ENCODE results near the gene RAD51B.

Gene RAD51B

GRCh38 chr14:68526512-68527091 is 707.0 kb downstream of the RAD51B start:
- H2BK120ac ChIP-seq (ENCODE audit: low read depth, low read length): no peak overlapping the region
- H3K36me3 ChIP-seq (ENCODE audit: control insufficient read depth, insufficient read depth, low read length): no peaks in the 10 kb centered on the region
- no peak overlapping the region for H4K8ac ChIP-seq (ENCODE audit: low read depth, low read length)
- peaks cover 1% of the 10 kb centered on the region for H3K4me1 ChIP-seq (ENCODE audit: control insufficient read depth, low read depth, low read length)
- H3K27ac ChIP-seq (ENCODE audit: low read depth, low read length): no peak overlapping the region
- H3K27me3 ChIP-seq (ENCODE audit: insufficient read depth, low read length, poor library complexity): no peaks in the 10 kb centered on the region
- H3K4me2 ChIP-seq (ENCODE audit: low read length): no peak overlapping the region
- no peak overlapping the region for H3K4me3 ChIP-seq (ENCODE audit: low read length)
- H2AK5ac ChIP-seq (ENCODE audit: low read length): no peak overlapping the region
- no peak overlapping the region for H3K23ac ChIP-seq (ENCODE audit: low read length)
- H3K18ac ChIP-seq (ENCODE audit: low read length): no peak overlapping the region
- H3K9ac ChIP-seq (ENCODE audit: low read length): no peak overlapping the region
- H2BK5ac ChIP-seq (ENCODE audit: low read length): no peak overlapping the region
- no CpG with 5 or more reads among the region's 8 CpGs for WGBS (ENCODE audit: extremely low coverage, insufficient coverage, low lambda C conversion rate)
- H3K79me2 ChIP-seq (ENCODE audit: control insufficient read depth, insufficient read depth, low read length): no peaks in the 10 kb centered on the region
- peak overlapping the region; percentile 10 for H3K56ac ChIP-seq (ENCODE audit: low read length)
- H4K5ac ChIP-seq (ENCODE audit: low read length): no peak overlapping the region
- no peak overlapping the region for H2BK15ac ChIP-seq (replicated peaks; ENCODE audit: low read depth)
- H3K79me1 ChIP-seq (ENCODE audit: low read length): no peaks in the 10 kb centered on the region
- no peak for DNase-seq
- H3K4ac ChIP-seq (ENCODE audit: low read depth, low read length): no peak overlapping the region

- Histone ChIP-seq H3K23ac (ENCODE audit: low read length) (no peak overlapping the region), H3K36me3 (ENCODE audit: control insufficient read depth, insufficient read depth, low read length) (no peaks in the 10 kb centered on the region), H2BK5ac (ENCODE audit: low read length) (no peak overlapping the region), H3K79me2 (ENCODE audit: control insufficient read depth, insufficient read depth, low read length) (no peaks in the 10 kb centered on the region), H2AK5ac (ENCODE audit: low read length) (no peak overlapping the region), H3K4ac (ENCODE audit: low read depth, low read length) (no peak overlapping the region), H3K18ac (ENCODE audit: low read length) (no peak overlapping the region), H3K79me1 (ENCODE audit: low read length) (no peaks in the 10 kb centered on the region), H3K9ac (ENCODE audit: low read length) (no peak overlapping the region), H3K56ac (ENCODE audit: low read length) (no peak overlapping the region), H3K4me2 (ENCODE audit: low read length) (no peak overlapping the region), H4K8ac (ENCODE audit: low read depth, low read length) (no peak overlapping the region), H4K5ac (ENCODE audit: low read length) (peak overlapping the region; percentile 29), H2BK15ac (replicated peaks; ENCODE audit: low read depth) (no peak overlapping the region), H3K4me1 (ENCODE audit: control insufficient read depth, low read depth, low read length) (peaks cover 1% of the 10 kb centered on the region), H3K27me3 (ENCODE audit: insufficient read depth, low read length, poor library complexity) (no peaks in the 10 kb centered on the region), H2BK120ac (ENCODE audit: low read depth, low read length) (no peak overlapping the region), H3K4me3 (ENCODE audit: low read length) (no peak overlapping the region), H3K27ac (ENCODE audit: low read depth, low read length) (no peak overlapping the region)
- WGBS (ENCODE audit: extremely low coverage, insufficient coverage, low lambda C conversion rate): no CpG with 5 or more reads among the region's 1 CpG
- peak; percentile 34 for DNase-seq
Measured at GRCh38 chr14:68527329-68527851, 707.8 kb downstream of the RAD51B start.

GRCh38 chr14:68528040-68528687 is 708.6 kb downstream of the RAD51B start:
- Histone ChIP-seq H2BK5ac (ENCODE audit: low read length) (no peak overlapping the region), H2BK15ac (replicated peaks; ENCODE audit: low read depth) (no peak overlapping the region), H3K79me2 (ENCODE audit: control insufficient read depth, insufficient read depth, low read length) (no peaks in the 10 kb centered on the region), H3K27me3 (ENCODE audit: insufficient read depth, low read length, poor library complexity) (no peaks in the 10 kb centered on the region), H3K36me3 (ENCODE audit: control insufficient read depth, insufficient read depth, low read length) (no peaks in the 10 kb centered on the region), H4K8ac (ENCODE audit: low read depth, low read length) (no peak overlapping the region), H3K79me1 (ENCODE audit: low read length) (no peaks in the 10 kb centered on the region), H3K4me3 (ENCODE audit: low read length) (no peak overlapping the region), H4K5ac (ENCODE audit: low read length) (no peak overlapping the region), H2BK120ac (ENCODE audit: low read depth, low read length) (no peak overlapping the region), H3K27ac (ENCODE audit: low read depth, low read length) (no peak overlapping the region), H3K56ac (ENCODE audit: low read length) (no peak overlapping the region), H2AK5ac (ENCODE audit: low read length) (no peak overlapping the region), H3K4me1 (ENCODE audit: control insufficient read depth, low read depth, low read length) (no peaks in the 10 kb centered on the region), H3K4me2 (ENCODE audit: low read length) (no peak overlapping the region), H3K4ac (ENCODE audit: low read depth, low read length) (no peak overlapping the region), H3K23ac (ENCODE audit: low read length) (no peak overlapping the region), H3K18ac (ENCODE audit: low read length) (no peak overlapping the region), H3K9ac (ENCODE audit: low read length) (no peak overlapping the region)
- no CpG with 5 or more reads among the region's 2 CpGs for WGBS (ENCODE audit: extremely low coverage, insufficient coverage, low lambda C conversion rate)
- DNase-seq: no peak

DNA sequence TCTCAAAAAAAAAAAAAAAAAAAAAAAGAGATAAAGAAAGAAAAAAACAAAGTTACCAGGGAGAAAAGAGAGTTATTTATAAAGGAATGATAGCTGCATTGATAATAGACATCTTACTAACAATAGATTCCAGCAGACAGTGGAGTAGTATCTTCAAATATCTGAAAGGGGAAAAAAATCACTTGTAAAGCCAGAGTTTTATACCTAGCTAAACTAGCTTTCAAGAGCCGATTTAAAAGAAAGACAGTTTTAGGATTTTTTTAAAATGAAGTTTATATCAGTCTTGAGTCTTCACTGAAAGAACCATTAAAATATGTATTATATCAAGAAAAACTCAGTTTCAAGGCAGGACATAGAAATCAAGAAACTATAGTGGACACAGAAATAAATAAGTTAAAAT is 710.9 kb downstream of the RAD51B start:
- H3K79me1 ChIP-seq (ENCODE audit: low read length): no peaks in the 10 kb centered on the region
- H3K18ac ChIP-seq (ENCODE audit: low read length): no peak overlapping the region
- H4K5ac ChIP-seq (ENCODE audit: low read length): no peak overlapping the region
- H3K79me2 ChIP-seq (ENCODE audit: control insufficient read depth, insufficient read depth, low read length): no peaks in the 10 kb centered on the region
- no peaks in the 10 kb centered on the region for H3K36me3 ChIP-seq (ENCODE audit: control insufficient read depth, insufficient read depth, low read length)
- H3K4me2 ChIP-seq (ENCODE audit: low read length): no peak overlapping the region
- no peaks in the 10 kb centered on the region for H3K27me3 ChIP-seq (ENCODE audit: insufficient read depth, low read length, poor library complexity)
- H3K23ac ChIP-seq (ENCODE audit: low read length): no peak overlapping the region
- H2BK15ac ChIP-seq (replicated peaks; ENCODE audit: low read depth): no peak overlapping the region
- DNase-seq: no peak
- H4K8ac ChIP-seq (ENCODE audit: low read depth, low read length): no peak overlapping the region
- no peaks in the 10 kb centered on the region for H3K4me1 ChIP-seq (ENCODE audit: control insufficient read depth, low read depth, low read length)
- no peak overlapping the region for H3K56ac ChIP-seq (ENCODE audit: low read length)
- no peak overlapping the region for H3K27ac ChIP-seq (ENCODE audit: low read depth, low read length)
- no peak overlapping the region for H2AK5ac ChIP-seq (ENCODE audit: low read length)
- H3K9ac ChIP-seq (ENCODE audit: low read length): no peak overlapping the region
- no peak overlapping the region for H3K4ac ChIP-seq (ENCODE audit: low read depth, low read length)
- no peak overlapping the region for H2BK5ac ChIP-seq (ENCODE audit: low read length)
- no CpG with 5 or more reads among the region's 1 CpG for WGBS (ENCODE audit: extremely low coverage, insufficient coverage, low lambda C conversion rate)
- H2BK120ac ChIP-seq (ENCODE audit: low read depth, low read length): no peak overlapping the region
- no peak overlapping the region for H3K4me3 ChIP-seq (ENCODE audit: low read length)

DNA sequence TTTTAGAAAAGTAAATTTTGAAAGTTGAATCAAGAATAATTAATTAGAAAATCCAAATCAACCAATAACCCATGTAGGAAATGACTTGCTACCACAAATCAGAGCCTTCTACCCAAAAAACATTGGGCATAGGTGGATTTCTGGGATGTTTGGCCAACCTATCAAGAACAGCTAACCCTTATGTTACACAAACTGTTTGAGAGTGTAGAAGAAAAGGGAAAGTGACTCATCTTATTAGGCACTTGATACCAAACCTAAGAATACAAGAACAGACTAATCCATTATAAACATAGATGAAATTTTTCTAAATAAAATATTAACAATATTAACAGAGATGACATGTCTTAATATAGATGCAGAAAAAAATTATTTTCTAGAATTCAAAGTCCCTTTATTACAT is 712.9 kb downstream of the RAD51B start:
- H2AK5ac ChIP-seq (ENCODE audit: low read length): no peak overlapping the region
- H3K4me1 ChIP-seq (ENCODE audit: control insufficient read depth, low read depth, low read length): no peaks in the 10 kb centered on the region
- H3K56ac ChIP-seq (ENCODE audit: low read length): no peak overlapping the region
- H3K18ac ChIP-seq (ENCODE audit: low read length): no peak overlapping the region
- H2BK5ac ChIP-seq (ENCODE audit: low read length): no peak overlapping the region
- no peaks in the 10 kb centered on the region for H3K36me3 ChIP-seq (ENCODE audit: control insufficient read depth, insufficient read depth, low read length)
- no peaks in the 10 kb centered on the region for H3K79me1 ChIP-seq (ENCODE audit: low read length)
- H3K27me3 ChIP-seq (ENCODE audit: insufficient read depth, low read length, poor library complexity): no peaks in the 10 kb centered on the region
- no peak overlapping the region for H3K4me3 ChIP-seq (ENCODE audit: low read length)
- H4K8ac ChIP-seq (ENCODE audit: low read depth, low read length): no peak overlapping the region
- H4K5ac ChIP-seq (ENCODE audit: low read length): no peak overlapping the region
- no peak overlapping the region for H3K23ac ChIP-seq (ENCODE audit: low read length)
- H3K4ac ChIP-seq (ENCODE audit: low read depth, low read length): no peak overlapping the region
- H3K4me2 ChIP-seq (ENCODE audit: low read length): no peak overlapping the region
- H2BK120ac ChIP-seq (ENCODE audit: low read depth, low read length): no peak overlapping the region
- no peak for DNase-seq
- no peak overlapping the region for H2BK15ac ChIP-seq (replicated peaks; ENCODE audit: low read depth)
- H3K79me2 ChIP-seq (ENCODE audit: control insufficient read depth, insufficient read depth, low read length): no peaks in the 10 kb centered on the region
- H3K9ac ChIP-seq (ENCODE audit: low read length): no peak overlapping the region
- no peak overlapping the region for H3K27ac ChIP-seq (ENCODE audit: low read depth, low read length)

DNA sequence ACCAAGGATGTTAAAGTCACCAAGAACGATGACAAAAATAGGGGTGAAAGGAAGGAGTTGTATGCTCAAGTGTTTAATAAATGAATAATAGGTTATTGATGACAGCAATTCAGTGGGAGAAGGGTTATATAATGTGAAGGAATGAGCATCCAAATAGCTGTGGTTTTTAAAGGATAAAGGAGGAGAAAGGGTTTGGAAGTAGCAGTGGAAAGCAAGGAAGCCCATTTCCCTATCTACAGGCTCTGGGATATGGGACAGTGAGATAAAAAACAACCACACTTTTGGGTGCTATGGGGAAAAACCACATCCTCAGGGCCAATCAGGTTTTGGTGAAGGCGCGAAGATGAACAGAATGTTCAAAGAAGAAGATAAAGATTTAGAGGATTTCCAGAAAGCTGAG is 714.7 kb downstream of the RAD51B start:
- Histone ChIP-seq H2BK15ac (replicated peaks; ENCODE audit: low read depth) (no peak overlapping the region), H2BK120ac (ENCODE audit: low read depth, low read length) (no peak overlapping the region), H3K4ac (ENCODE audit: low read depth, low read length) (no peak overlapping the region), H3K27ac (ENCODE audit: low read depth, low read length) (no peak overlapping the region), H2AK5ac (ENCODE audit: low read length) (no peak overlapping the region), H3K4me3 (ENCODE audit: low read length) (no peak overlapping the region), H3K79me1 (ENCODE audit: low read length) (no peaks in the 10 kb centered on the region), H3K36me3 (ENCODE audit: control insufficient read depth, insufficient read depth, low read length) (no peaks in the 10 kb centered on the region), H3K4me1 (ENCODE audit: control insufficient read depth, low read depth, low read length) (no peaks in the 10 kb centered on the region), H3K4me2 (ENCODE audit: low read length) (no peak overlapping the region), H3K9ac (ENCODE audit: low read length) (no peak overlapping the region), H3K18ac (ENCODE audit: low read length) (no peak overlapping the region), H3K27me3 (ENCODE audit: insufficient read depth, low read length, poor library complexity) (no peaks in the 10 kb centered on the region), H4K8ac (ENCODE audit: low read depth, low read length) (no peak overlapping the region), H2BK5ac (ENCODE audit: low read length) (no peak overlapping the region), H4K5ac (ENCODE audit: low read length) (no peak overlapping the region), H3K79me2 (ENCODE audit: control insufficient read depth, insufficient read depth, low read length) (no peaks in the 10 kb centered on the region), H3K23ac (ENCODE audit: low read length) (no peak overlapping the region), H3K56ac (ENCODE audit: low read length) (no peak overlapping the region)
- no peak for DNase-seq
- no CpG with 5 or more reads among the region's 3 CpGs for WGBS (ENCODE audit: extremely low coverage, insufficient coverage, low lambda C conversion rate)
